ENCODE results near the gene ZNF580. TPM values are rescaled to one million over a fixed set of nuclear protein-coding genes. Genes with fewer than 3 reads are reported as not detected.

ZNF580 gene
- total RNA-seq, 4 donors from 2014 or later = 15.0 to 27.9 (median 22.3) TPM

- Histone ChIP-seq H3K9me3 (no peaks in the 10 kb centered on the region), H3K27me3 (no peaks in the 10 kb centered on the region), H3K4me1 (peaks cover 55% of the 10 kb centered on the region), H3K4me3 (peak overlapping the region; percentile 90), H3K36me3 (peaks cover 13% of the 10 kb centered on the region), H3K27ac (peak overlapping the region; percentile 82)
- TF ChIP-seq POLR2AphosphoS5 (IDR thresholded peaks at IDR 0.05) (no peak), EP300 (IDR thresholded peaks at IDR 0.05) (no peak), CTCF (IDR thresholded peaks at IDR 0.05) (no peak), POLR2A (IDR thresholded peaks at IDR 0.05) (no peak)
- no peak for DNase-seq (ENCODE audit: low spot score in 2 of 2)
- WGBS = 48% methylated on average over 14 of the region's 14 CpGs
These were observed 6.3 kb downstream of the ZNF580 start for GRCh38 chr19:55646889-55647731.

- TF ChIP-seq POLR2A (IDR thresholded peaks at IDR 0.05) (no peak), CTCF (IDR thresholded peaks at IDR 0.05) (no peak), POLR2AphosphoS5 (IDR thresholded peaks at IDR 0.05) (no peak), EP300 (IDR thresholded peaks at IDR 0.05) (no peak)
- Histone ChIP-seq H3K9me3 (no peaks in the 10 kb centered on the region), H3K4me1 (peaks cover 49% of the 10 kb centered on the region), H3K4me3 (peak within 1 kb of the TSS; percentile 90), H3K27ac (peak within 1 kb of the TSS; percentile 82), H3K27me3 (no peaks in the 10 kb centered on the region), H3K36me3 (peaks cover 13% of the 10 kb centered on the region)
- peak in 1 of 2 donors; percentile 72 for DNase-seq (ENCODE audit: low spot score in 2 of 2)
- 1% methylated on average over 55 of the region's 87 CpGs for WGBS
These were observed 7.2 kb downstream of the ZNF580 start, which contains the start of gene CCDC106 for GRCh38 chr19:55647732-55648584. CCDC106 (plus strand) TSS chr19:55648212; CDS start chr19:55649047, 835 bp downstream.

GRCh38 chr19:55648585-55649267 lies 7.9 kb downstream of the ZNF580 start:
- TF ChIP-seq POLR2A (IDR thresholded peaks at IDR 0.05) = no peak
- no peak for TF ChIP-seq EP300 (IDR thresholded peaks at IDR 0.05)
- TF ChIP-seq CTCF (IDR thresholded peaks at IDR 0.05) = no peak
- TF ChIP-seq POLR2AphosphoS5 (IDR thresholded peaks at IDR 0.05) = no peak
- Histone ChIP-seq H3K27me3 (no peaks in the 10 kb centered on the region), H3K27ac (peak overlapping the region; percentile 82), H3K9me3 (no peaks in the 10 kb centered on the region), H3K36me3 (peaks cover 13% of the 10 kb centered on the region), H3K4me1 (peaks cover 51% of the 10 kb centered on the region), H3K4me3 (peak overlapping the region; percentile 90)
- DNase-seq (ENCODE audit: low spot score in 2 of 2) = peak in 1 of 2 donors; percentile 61
- 22% methylated on average over 25 of the region's 25 CpGs for WGBS

GRCh38 chr19:55649268-55650125 lies 8.7 kb downstream of the ZNF580 start:
- 70% methylated on average over 9 of the region's 17 CpGs for WGBS
- H3K9me3 ChIP-seq = no peaks in the 10 kb centered on the region
- H3K4me3 ChIP-seq = peak overlapping the region; percentile 90
- H3K27me3 ChIP-seq = no peaks in the 10 kb centered on the region
- TF ChIP-seq CTCF (IDR thresholded peaks at IDR 0.05) = no peak
- no peak for TF ChIP-seq POLR2A (IDR thresholded peaks at IDR 0.05)
- no peak for TF ChIP-seq EP300 (IDR thresholded peaks at IDR 0.05)
- H3K4me1 ChIP-seq = peaks cover 44% of the 10 kb centered on the region
- peaks cover 13% of the 10 kb centered on the region for H3K36me3 ChIP-seq
- no peak for DNase-seq (ENCODE audit: low spot score in 2 of 2)
- no peak overlapping the region for H3K27ac ChIP-seq
